Activated effector memory CD4-positive, alpha-beta T cell treated with anti-CD3 and anti-CD28 coated beads, Interleukin-2, amount 50 U/mL, for 16 hours (primary cell): ENCODE results near the gene SYT14.
"Not testable (repeated sequence)": the region's sequence is repeated elsewhere in the genome, so short reads cannot be mapped to it uniquely, and the experiment has no call there.

Experiments used
- DNase-seq: peaks from one replicate; pipeline ENCODE4 v3.0.0-alpha.2; 2020

Gene SYT14

DNA sequence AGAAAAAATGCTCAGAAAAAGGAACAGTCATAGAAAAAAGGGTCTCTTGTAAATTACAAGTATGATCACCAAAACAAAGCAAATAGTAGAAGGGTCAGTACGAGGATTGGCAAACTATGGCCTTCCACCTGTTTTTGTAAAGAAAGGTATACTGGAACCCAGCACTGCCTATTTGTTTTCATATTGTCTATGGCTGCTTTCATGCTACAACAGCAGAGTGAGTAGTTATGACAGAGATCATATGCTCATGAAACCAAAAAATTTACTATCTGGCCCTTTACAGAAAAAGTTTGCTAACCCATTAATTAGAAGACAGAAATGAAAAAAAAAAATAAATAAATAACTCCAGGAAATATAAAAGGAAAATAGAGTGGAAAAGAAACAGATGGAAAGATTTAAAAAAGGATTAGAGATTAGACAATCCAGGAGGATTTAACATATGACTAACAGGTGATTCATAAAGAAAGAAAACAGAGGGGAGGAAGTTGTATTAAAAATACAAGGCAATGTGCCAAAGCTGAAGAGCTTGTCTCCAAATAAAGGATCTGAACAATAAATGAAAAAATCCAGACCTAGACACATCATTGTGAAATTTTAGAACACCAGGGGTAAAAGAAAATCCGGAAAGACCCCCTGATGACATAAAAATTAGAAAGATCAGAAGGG is 186.0 kb downstream of the SYT14 start:
- no peak for DNase-seq

GRCh38 chr1:210124736-210125135 is 186.7 kb downstream of the SYT14 start:
- no peak for DNase-seq

DNA sequence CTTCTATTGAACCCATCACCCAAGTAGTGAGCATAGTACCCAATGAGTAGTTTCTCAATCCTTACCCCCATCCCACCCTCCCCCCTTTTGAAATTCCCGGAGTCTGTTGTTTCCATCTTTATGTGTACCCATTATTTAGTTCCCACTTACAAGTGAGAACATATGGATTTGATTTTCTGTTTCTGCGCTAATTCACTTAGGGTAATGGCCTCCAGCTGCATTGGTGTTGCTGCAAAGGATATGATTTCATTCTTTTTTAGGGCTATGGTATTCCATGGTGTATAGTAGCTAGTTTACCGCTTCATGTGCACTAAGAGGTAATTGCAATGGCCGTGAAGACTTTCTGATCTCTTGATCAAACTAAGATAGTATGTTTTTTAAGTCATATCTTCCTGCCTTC is 187.1 kb downstream of the SYT14 start:
- DNase-seq, result no peak

DNA sequence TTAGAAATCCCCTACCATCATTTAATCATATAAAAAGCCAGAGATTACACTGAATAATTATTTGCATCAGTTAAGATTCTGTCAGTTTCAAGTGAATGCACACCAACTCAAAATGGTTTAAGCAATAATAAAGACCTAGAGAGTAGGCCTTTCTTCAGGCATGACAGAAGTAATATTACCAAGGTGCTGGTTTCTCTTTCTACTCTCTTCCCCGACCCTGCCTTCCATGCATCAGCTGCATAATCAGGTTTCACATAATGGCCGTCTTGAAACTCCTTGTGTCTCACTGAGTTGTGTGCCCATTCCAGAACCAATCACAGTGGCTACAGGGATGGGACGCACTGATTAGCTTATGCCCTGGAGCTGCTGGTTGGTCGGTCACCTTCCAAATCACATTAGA is 191.1 kb downstream of the SYT14 start:
- no peak for DNase-seq

GRCh38 chr1:210129759-210130158 is 191.7 kb downstream of the SYT14 start:
- DNase-seq, result no peak

- DNase-seq, result no peak
Measured at GRCh38 chr1:210132582-210132981, 194.6 kb downstream of the SYT14 start.

DNA sequence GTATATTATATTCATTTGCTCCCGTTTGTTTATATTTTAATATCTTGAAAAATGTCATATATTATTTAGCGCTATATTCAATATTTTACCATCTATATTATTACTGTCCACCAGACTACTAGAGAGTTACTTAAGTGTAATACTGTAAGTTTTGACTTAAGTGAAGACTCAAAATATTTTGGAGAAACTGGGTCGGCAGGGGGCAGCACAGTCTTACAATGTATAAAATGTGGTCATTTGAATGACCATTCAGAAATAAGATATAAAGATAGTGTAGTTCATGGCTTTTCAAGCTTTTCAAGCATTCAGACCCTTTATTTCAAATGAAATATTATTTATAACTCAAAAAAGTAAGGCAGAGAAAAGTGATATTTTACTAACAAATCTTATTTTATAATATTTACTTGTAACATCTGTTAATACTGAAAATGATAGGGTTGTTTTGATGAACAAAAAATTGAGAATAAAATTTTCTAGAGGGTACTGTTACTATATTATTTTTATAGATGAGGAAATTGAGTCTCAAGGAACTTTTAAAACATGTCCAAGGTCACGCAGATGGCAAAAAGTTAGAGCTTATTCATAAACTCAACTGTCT is 205.5 kb downstream of the SYT14 start:
- DNase-seq, result peak; percentile 70

- no peak for DNase-seq
Measured at GRCh38 chr1:210144736-210145135, 206.7 kb downstream of the SYT14 start.

DNA sequence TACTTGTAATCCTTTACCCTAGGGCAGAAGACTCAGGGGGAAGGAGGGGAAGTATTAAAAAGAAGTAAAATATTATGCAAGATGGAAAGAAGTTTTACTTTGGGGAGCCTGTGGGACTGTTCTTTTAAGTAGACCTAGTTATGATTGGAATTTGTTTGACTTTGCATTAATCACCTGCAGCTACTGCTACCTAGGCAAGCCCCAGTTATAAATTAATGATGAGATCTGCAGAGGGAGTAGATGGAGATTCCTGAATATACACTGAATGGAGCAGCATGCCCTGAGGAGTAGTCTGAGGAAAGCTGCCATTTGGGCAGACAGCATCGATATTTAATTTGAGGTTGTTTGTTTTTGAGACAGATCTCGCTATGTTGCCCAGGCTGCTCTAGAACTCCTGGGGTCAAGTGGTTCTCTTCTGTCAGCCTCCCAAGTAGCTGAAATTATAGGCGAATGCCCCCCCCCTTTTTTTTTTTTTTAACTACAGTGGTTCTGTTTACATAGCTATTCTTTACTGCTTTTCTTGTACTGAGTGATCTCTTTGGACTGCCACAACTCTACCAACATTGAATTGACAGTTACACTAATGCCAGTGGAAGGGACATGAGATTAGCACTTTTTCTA is 213.1 kb downstream of the SYT14 start:
- DNase-seq, result no peak

DNA sequence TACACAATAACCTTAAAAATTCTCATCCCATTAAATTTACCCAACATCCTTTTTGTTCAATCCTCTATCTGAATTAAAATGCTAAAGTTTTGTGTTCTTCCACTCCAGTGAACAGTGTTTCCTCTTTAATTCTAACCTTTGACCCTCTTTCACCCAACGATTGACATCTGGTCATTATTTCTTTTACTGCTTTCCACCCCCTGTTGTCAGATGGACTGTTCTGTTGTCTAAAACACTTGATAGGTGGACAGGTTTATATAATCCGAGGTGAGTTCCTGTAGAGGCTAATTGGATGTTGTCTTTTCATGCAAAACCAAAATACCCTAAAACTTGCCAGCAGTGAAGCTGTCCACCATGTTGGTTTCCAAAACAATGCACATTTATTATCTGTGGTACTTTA is 221.2 kb downstream of the SYT14 start:
- DNase-seq, result no peak

DNA sequence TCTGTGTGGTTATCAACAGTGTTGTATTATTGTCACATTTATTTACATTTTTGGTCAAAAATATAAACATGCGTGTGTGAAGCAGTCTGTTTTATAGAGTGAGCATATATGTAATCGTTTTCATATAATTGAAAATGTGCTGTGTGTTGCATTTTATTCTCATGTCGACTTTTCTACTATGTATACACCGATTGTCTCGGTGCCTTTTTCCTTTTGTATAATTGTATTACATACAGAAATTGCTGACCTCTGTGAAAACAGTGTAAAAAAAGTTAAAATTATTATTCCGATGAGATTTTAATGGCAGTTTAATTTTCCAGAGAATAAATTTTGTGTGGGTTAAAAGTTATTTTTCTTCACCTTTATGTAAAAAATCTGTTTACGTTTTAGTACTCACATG is 232.2 kb downstream of the SYT14 start:
- no peak for DNase-seq

DNA sequence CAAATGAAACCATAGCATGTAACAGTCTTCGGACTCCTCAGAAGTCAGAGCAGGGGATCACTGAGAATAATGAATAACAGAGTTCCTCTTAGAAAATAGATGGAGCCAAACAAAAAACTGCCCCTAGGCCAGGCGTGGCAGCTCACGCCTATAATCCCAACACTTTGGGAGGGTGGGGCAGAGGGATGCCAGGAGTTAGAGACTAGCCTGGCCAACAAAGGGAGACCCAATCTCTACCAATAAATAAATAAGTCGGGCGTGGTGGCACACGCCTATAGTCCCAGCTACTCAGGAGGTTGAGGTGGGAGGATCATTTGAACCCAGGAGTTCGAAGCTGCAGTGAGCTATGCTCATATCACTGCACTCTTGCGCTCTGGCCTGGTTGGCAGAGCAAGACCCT is 236.1 kb downstream of the SYT14 start:
- no peak for DNase-seq

DNA sequence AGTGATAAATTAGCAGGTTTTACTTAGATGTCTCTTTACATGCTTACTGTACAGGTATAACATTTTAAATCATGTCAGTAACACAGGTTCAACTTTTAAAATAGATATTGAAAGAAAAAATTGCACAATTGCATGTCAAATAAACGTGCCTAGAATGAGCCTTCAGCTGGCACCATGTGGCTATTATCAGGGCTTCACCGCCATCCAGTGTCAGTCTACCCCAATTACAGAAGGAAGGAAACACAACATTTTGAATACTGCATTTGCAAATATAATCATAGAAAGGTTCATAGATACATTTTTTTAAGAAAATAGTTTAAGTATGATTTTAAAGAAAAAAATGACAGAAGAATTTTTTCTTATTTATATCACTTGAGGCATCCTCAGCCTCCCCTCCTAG is 247.0 kb downstream of the SYT14 start:
- no peak for DNase-seq

DNA sequence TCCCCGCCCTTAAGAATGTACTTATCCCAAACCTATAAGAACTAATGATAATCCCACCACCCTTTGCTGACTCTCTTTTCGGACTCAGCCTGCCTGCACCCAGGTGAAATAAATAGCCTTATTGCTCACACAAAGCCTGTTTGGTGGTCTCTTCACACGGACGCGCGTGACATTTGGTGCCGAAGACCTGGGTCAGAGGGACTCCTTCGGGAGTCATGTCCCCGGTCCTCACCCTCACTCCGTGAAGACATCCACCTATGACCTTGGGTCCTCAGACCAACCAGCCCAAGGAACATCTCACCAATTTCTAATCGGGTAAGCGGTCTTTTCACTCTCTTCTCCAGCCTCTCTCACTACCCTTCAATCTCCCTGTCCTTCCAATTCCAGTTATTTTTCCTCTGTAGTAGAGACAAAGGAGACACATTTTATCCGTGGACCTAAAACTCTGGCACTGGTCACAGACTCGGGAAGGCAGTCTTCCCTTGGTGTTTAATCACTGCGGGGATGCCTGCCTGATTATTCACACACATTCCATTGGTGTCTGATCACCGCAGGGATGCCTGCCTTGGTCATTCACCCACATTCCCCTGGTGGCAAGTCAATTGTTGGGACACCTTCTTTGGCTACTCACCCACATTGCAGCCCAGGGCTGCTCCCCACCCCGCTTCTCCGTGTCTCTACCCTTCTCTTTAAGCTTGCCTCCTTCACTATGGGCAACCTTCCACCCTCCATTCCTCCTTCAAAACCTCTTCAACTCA is 250.0 kb downstream of the SYT14 start:
- DNase-seq, result not testable (repeated sequence)

DNA sequence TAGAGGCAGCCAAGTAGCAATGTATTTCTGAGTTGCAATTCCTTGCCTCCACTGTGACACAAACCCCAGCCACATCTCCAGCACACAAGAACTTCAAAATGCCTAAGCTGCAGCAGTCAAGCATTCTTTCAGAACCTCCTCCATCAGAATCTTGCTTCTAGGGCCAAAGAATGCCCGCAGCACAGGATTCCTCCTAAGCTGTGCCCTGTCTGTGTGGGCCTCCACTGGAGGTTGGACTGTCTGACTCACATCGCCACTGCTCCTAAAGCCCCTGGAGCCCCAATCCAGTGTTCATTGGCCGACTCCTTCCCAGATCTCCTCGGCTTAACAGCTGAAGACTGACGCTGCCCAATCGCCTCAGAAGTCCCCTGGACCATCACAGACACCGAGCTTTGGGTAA is 251.4 kb downstream of the SYT14 start:
- DNase-seq, result no peak

GRCh38 chr1:210195635-210196160 is 257.7 kb downstream of the SYT14 start:
- DNase-seq, result no peak

- not testable (repeated sequence) for DNase-seq
Measured at GRCh38 chr1:210196266-210196665, 258.2 kb downstream of the SYT14 start.

GRCh38 chr1:210198840-210199239 is 260.8 kb downstream of the SYT14 start:
- no peak for DNase-seq

- DNase-seq, result no peak
Measured at GRCh38 chr1:210200124-210200736, 262.2 kb downstream of the SYT14 start.

DNA sequence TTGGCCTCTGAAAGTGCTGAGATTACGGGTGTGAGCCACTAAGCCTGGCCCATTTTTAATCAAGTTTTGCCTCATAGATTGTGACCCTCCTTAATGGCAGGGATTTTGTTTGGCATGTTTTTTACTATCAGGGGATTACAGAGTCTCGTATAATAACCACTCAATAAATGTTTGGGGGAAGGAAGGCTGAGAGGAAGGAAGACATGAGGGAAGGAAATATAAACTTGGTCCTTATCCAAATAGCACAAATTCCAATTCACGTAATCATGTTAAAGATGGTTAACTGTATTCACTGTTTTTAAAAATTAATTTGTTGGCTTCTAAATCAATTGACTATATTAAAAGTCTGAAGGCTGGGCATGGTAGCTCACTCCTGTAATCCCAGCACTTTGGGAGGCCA is 263.7 kb downstream of the SYT14 start:
- no peak for DNase-seq

DNA sequence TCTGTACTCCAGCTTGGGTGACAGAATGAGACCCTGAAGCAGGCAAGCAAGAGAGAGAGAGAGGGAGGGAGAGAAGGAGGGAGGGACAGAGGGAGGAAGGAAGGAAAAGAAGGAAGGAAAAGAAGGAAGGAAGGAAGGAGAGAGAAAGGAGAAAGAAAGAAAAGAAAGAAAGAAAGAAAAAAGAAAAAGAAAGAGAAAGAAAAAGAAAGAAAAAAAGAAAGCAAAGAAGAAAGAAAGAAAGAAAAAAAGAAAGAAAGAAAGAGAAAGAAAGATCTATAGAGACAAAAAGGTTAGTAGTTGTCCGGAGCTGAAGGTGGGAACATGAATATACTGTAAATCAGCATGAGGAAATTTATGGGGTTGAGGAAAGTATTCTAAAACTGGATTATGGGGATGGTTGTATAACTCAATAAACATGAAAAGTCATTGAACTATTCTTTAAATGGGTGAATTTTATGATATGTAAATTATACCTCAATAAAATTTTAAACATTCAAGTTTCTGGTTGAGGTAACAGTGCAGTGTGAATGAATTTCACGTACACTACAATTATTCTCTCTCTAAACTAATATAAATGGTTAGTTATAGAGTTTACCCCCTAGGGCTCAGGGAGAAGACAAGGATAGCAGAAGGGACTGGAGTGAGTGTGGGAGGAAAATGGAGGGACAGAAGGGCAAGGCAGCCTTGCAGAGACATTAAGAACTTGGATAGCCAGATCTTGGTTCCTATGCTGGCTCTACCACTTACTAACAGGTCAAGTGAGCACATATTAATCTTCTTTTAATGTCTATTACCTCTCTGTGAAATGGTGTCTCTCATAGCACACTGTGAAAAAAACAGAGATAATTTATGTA is 269.8 kb downstream of the SYT14 start:
- DNase-seq, result no peak

DNA sequence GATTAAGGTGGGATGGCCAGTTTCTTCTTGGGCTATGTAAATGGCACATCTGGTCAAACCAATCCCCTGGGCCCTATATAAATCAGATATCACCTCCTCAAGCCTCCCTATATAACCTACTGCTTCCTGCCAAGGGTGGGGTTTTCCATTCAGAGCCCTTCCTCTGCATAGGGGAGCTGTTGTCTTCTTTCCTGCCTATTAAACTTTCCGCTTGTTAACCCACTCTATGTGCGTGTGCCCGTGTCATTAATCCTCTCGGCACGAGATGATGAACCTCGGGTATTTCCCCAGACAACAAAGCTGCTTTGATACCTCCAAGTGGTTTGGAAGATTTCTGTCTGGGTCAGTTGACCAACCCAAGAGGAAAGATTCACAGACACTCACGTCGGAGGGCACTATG is 275.3 kb downstream of the SYT14 start:
- DNase-seq, result no peak
